Fibroblast of skin of left quadriceps (primary cell): ENCODE results near the gene HDHD5.

Experiments used
- DNase-seq, 2 experiments: peaks; one replicate each; pipeline ENCODE4 v3.0.0-alpha.2; 2013; ENCODE audit warnings: low read depth in 2 of 2

The HDHD5 gene

DNA sequence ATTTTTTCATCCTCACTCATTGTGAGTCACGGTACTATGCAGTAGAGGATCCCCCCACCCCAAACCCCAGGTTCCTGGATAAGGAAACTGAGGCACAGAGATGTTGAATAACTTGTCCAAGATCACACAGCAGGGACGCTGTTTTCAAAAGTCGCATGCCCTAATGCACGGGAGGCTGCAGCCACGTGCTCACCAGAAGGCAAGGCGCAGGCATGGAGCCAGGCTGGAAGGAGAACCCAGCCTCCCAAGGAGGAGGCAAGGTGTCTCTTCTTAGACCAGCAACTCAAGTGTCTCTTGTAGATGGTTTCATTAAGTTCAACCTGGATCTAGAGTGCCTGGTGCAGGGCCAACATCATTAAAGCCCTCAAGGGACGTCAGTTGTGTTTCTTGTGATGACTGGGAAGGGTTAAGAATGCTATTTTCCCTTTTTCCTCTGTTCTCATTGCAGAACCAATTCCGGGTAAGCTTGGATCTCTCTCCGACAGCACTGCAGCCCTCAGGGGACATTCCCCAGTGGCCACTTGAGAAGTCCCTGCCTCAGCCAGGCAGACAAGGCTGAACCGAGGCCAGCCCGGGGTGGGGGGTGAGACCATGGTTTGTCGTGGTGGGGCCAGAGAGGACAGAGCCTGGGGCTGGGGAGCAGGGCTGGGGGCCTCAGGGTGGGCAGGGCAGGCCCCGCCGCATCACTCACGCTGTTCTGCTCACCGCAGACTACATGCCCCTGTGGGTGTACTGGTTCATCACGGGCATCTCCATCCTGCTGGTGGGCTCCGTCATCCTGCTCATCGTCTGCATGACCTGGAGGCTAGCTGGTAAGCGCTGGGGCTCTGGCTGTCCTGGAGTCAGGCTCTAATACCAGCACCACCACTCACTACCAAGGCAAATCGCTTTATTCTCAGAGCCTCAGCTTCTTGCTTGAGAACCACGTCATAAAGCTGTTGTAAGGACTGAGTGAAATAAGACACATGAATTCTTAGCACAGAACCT lies 53.6 kb downstream of the HDHD5 start:
- no peak for DNase-seq

DNA sequence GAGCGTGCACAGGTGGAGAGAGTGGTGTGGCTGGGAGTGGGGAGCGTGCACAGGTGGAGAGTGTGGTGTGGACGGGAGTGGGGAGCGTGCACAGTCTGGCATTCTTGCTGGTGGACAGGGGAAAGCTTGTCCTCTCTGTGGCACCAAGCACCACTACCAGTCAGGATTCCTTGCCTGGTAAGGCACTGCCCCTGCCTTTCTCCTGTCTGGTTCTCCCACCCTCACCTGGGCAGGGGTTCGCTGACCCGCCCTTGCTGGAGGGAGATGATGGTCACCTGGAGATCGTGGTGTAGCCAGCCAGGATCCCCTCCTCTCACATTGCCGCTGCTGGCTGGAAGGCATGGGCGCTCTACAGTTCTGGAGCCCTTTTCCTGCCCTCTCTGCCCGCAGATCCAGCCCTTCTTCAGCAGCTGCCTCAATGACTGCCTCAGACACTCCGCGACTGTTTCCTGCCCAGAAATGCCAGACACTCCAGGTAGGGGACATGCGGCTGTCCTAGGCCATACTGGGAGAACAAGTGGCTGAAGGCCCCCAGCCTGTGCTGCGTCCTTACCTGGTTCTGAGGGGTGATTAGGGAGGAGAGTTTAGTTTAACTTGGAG lies 54.6 kb downstream of the HDHD5 start:
- no peak for DNase-seq

DNA sequence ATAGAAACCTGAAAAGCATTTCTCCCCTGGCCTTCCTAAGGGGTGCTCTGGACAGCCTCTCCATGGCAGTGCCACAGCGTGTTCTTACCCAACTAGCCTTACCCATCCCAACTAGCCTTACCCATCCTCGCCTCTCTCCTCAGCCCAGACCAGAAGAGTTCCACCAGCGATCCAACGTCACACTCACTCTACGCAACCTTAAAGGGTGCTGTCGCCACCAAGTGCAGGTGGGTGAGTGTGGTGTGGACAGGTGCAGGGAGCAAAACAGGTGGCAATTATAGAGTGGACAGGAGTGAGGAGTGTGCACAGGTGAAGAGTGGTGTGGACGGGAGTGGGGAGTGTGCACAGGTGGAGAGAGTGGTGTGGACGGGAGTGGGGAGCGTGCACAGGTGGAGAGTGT lies 55.7 kb downstream of the HDHD5 start:
- DNase-seq = no peak

DNA sequence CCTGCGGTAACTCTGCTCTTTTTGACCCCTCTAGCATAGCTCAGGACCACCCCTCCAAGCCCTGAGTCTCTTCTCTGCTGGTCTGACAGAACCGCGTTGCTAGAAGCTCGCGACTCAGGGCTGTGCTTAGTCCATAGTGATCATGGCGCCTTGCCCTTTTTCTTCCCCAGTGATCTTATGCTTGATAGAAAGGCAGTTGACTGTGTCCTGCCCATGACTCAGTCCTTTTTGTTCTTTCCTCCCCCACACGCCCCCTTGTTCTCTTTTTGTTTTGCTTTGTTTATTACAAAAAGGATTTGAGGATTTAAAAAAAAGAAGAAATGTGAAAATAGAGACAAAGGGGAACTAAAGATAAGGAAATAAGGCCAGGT lies 56.8 kb downstream of the HDHD5 start:
- DNase-seq = no peak

DNA sequence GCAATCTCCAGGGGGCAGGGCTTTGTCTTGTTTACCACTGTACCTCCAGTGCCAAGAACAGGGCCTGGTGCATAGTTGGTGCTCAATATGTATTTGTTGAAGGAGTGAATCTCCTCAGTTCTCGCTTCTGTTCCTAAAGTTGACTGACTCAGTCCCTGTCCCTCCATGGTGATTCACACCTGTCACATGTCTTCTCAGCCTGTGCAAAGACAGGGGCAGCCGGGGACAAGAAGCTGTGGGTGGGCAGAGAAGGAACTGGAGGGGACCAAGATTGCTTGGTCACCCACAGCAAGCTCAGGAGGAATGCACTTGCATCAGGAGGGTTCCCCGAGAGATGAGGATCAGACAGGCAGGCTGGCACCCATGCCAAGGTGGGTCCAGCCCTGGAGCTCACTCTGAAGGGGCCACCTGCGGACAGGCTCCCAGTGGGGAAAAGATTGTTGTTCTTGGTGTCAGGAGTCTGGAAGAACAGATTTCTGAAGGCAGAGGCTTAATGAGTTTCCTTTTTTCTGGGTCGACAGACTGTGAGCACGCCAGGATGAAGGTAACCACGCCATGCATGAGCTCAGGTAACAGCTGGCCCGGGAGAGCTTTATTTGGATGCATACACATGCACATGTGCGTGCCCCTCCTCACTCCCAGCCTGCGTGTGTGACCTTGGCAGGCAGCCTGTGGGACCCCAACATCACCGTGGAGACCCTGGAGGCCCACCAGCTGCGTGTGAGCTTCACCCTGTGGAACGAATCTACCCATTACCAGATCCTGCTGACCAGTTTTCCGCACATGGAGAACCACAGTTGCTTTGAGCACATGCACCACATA lies 57.4 kb downstream of the HDHD5 start:
- DNase-seq = no peak

DNA sequence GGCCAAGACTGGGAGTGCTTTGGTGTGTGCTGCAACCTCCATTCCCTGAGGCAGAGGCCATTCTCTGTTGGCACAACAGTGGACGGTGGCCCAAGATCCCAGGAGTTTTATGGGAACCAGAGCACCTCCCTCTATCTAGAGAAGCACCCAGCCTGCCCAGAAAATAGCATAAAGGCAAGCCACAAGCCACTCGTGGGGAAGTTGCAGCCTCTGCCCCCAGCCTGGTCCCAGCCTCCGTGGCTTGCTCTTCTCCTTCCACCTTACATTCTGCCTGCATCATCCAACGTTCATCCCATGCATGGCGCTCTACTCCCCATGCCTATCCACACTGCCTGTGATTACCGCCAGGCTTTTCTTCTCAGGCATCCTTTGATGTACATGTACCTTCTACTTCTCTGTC lies 58.5 kb downstream of the HDHD5 start:
- DNase-seq = no peak

DNA sequence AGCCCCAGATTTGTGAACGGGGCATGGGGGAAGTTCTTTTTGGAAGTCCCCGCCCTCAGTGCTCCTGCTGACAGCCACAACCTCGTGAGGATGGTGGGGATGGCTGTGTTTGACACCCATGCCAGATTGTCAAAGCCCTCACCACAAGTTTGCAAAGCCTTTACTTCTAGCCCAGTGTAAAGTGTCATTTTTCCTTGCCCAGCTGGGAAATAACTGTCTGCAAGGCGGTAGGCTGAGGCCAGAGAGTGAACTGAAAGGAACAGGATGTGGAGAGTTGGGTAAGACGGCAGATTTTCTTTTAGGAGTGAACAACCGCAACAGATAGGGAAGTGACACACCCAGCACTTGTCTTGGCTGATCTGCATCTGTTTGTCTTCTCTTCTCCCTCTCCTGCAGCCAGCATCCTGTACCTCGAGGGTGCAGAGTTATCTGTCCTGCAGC lies 60.7 kb downstream of the HDHD5 start:
- DNase-seq = no peak

DNA sequence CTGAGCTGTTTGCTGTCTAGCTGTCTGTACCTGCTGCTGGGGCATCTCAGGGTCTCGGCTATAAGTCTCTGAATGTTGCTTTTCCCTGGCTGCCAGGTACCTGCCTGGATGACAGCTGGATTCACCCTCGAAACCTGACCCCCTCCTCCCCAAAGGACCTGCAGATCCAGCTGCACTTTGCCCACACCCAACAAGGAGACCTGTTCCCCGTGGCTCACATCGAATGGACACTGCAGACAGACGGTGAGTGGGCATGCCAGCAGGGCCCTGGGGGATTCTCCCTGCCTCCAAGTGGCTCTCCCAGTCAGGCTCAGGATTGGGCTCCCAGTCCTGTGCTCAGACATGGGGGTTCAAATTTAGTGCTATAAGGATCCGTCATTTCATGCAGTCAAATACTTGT lies 61.4 kb downstream of the HDHD5 start:
- DNase-seq = no peak

DNA sequence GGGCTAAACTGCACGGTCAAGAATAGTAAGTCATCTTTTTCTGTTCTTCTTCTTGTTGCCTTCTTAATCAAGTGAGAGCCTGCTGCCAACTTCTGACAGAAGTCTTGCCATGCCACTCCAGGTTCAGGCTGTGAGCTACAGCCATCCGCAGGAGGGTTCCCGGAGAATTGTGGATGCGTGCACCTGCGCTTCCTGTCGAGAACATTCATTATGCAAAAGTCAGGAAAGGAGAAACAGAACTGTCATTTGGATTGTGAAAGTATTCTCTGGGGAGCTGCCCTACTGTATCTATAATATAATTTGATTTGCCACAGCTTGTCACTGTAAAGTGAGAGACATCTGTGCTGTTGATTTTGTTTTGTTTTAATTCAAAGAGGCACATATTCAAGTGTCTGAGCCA lies 62.0 kb downstream of the HDHD5 start:
- no peak for DNase-seq

DNA sequence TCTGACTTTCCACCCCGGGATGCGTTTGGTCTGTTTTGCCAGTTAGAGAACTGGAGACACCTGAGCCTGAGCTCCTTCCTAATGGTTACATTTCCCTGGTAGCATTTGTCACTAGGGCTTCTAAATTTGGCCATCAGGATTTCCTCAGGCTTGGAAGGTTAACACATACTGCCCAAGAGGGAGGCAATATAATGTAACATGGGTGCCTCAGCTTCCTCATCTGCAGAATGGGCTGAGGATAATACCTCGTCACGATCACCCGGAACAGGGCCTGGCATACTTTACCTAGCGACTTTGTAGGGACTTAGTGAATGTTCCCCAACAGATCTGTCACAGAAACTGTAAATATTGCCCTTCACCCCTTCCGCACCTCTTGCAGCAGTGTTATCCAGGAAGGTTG lies 63.0 kb downstream of the HDHD5 start:
- DNase-seq = no peak

DNA sequence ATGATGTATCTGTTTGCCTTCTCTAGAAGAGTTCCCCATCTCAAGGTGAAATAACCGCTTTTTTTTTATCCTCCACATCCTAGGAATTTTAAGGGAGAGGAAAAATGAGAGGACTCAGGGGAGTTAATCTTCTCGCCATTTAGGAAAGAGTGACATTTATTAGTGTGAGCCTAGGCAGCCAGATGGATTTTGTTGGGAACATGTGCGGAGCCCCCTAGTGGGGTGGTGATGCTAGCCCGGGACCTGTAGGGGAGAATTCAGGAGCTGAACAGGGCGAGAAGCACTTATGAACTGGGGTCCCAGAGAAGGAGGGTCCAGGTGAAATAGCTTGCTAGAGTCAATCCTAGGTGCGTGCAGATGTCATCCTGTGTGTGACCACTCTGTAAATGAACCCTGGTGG lies 63.5 kb downstream of the HDHD5 start:
- no peak for DNase-seq

DNA sequence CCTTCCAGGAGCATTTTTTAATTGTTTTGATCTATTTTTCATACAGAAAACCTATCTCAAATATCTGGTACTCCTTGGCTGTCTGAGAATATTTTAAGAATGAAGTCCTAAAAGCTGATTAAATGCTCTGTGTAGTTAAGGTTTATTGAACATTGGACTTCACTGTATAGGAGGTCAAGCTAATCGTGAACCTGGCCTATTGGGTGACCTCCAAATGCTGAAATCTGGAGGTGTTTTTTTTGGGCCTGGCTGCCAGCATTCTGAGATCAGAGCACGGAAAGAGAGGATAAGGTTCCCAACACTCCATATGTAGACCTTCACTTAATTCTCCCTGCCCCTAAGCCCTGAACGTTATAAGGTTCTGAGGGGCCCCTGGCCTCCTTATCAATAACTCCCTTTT lies 66.0 kb downstream of the HDHD5 start:
- DNase-seq = no peak

DNA sequence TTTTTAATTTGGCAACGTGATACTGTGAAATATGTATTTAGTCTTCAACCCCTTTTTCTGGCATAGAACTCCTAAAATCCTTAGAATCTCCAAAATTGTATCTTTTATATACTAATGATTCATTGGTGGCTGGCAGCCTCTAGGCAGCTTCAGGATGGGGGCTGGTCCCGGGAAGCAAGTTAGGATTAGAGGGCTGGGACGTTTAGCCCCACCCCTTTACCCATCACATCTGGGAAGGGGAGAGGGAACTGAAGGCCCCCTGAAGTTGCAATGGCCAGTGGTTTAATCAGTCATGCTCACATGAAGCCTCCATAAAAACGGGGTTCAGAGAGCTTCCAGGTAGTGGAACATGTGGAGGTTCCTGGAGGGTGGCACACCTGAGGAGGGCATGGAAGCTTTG lies 67.2 kb downstream of the HDHD5 start:
- no peak for DNase-seq

DNA sequence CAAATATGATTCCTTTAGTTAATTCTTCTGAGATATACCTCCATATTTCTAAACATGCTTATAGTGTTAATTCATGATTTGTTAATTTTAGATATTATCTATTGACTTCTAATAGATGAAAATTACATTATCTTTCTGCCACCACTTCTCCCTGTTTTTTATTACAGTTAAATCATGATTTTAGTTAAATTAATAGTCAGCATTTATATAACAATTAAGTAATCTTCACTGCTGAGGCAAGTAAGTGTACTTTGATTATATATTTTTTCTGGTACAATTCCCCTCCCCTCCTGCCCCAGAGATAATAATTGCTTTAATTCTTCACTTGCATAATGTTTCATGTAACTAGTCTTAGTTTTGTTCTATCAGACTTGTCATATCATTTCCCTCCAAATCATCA lies 68.5 kb downstream of the HDHD5 start:
- DNase-seq = no peak
